MM.1S (cell line): ENCODE results near the gene LRRC15.

ENCODE experiments used
- EZH2 ChIP-seq: fragments of 300-600 bp; sonication (generic); optimal IDR thresholded peaks from 2 replicates; pipeline ENCODE3; 2017; ENCODE audit warnings: low read depth, mild to moderate bottlenecking, antibody characterized with exemption, low read length, mixed read lengths
- EZH2phosphoT487 ChIP-seq: fragments of 300-600 bp; sonication (generic); IDR thresholded peaks from 2 replicates; pipeline ENCODE4 v1.6.1; 2018; ENCODE audit warnings: antibody characterized with exemption, low read length
- TF ChIP-seq, protein P1 (sequence below): fragments of 300-600 bp; sonication (generic); IDR thresholded peaks from 2 replicates; pipeline ENCODE4 v1.5.1; 2016; ENCODE audit warnings: antibody characterized with exemption, low read length, mixed read lengths

DNA sequence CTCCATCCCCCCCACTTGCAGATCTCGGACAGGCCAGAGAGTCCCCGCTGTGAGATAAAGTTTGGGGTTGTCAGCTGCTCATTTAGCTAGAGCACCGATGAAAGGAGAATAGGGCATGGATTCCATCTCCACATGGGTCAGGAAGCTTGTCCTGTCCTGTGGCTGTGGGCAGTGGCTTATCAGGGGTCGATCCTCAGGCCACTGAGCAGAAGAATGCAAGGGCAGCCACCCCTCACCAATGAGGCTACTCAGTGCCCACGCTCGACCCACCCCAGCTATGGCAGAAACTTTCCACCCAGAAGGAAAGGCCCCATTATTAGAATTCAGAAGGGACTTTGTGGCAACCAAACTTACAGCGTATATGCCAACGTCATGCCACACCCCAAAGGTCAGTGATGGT, 61.7 kb downstream of the LRRC15 start:
- TF ChIP-seq, protein P1, sequence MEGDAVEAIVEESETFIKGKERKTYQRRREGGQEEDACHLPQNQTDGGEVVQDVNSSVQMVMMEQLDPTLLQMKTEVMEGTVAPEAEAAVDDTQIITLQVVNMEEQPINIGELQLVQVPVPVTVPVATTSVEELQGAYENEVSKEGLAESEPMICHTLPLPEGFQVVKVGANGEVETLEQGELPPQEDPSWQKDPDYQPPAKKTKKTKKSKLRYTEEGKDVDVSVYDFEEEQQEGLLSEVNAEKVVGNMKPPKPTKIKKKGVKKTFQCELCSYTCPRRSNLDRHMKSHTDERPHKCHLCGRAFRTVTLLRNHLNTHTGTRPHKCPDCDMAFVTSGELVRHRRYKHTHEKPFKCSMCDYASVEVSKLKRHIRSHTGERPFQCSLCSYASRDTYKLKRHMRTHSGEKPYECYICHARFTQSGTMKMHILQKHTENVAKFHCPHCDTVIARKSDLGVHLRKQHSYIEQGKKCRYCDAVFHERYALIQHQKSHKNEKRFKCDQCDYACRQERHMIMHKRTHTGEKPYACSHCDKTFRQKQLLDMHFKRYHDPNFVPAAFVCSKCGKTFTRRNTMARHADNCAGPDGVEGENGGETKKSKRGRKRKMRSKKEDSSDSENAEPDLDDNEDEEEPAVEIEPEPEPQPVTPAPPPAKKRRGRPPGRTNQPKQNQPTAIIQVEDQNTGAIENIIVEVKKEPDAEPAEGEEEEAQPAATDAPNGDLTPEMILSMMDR = no peak
- TF ChIP-seq EZH2phosphoT487 = no peak
- no peak for TF ChIP-seq EZH2
